GM03348 (cell line): Measurements from ENCODE around the gene PARK7.
A peak's percentile ranks its signal among the peaks of the same experiment; 100 is the strongest.

Source experiments
- DNase-seq: peaks from one replicate; pipeline ENCODE4 v3.0.0; 2012; ENCODE audit warnings: low spot score

Gene PARK7

GRCh38 chr1:7985851-7986612 is 24.5 kb downstream of the PARK7 start:
- no peak for DNase-seq

GRCh38 chr1:7987528-7987927 is 26.0 kb downstream of the PARK7 start:
- DNase-seq: no peak

GRCh38 chr1:7988576-7988975 is 27.1 kb downstream of the PARK7 start:
- DNase-seq: no peak

GRCh38 chr1:7989762-7990428 is 28.4 kb downstream of the PARK7 start:
- DNase-seq: no peak

GRCh38 chr1:7991504-7992440 is 30.3 kb downstream of the PARK7 start:
- DNase-seq: no peak

- DNase-seq: no peak
Measured at GRCh38 chr1:7992885-7993284, 31.4 kb downstream of the PARK7 start.

- DNase-seq: no peak
Measured at GRCh38 chr1:7993593-7994479, 32.3 kb downstream of the PARK7 start.

- no peak for DNase-seq
Measured at GRCh38 chr1:7994827-7995226, 33.3 kb downstream of the PARK7 start.

GRCh38 chr1:7995437-7995836 is 33.9 kb downstream of the PARK7 start:
- no peak for DNase-seq

- no peak for DNase-seq
Measured at GRCh38 chr1:8002329-8002910, 40.9 kb downstream of the PARK7 start.

- peak; percentile 11 for DNase-seq
Measured at GRCh38 chr1:8002921-8003320, 41.4 kb downstream of the PARK7 start.

GRCh38 chr1:8003438-8004112 is 42.1 kb downstream of the PARK7 start:
- no peak for DNase-seq

- DNase-seq: peak; percentile 13
Measured at GRCh38 chr1:8004113-8004802, 42.7 kb downstream of the PARK7 start.

GRCh38 chr1:8004803-8005573 is 43.5 kb downstream of the PARK7 start:
- DNase-seq: peak; percentile 89

- no peak for DNase-seq
Measured at GRCh38 chr1:8006037-8006963, 44.8 kb downstream of the PARK7 start.

GRCh38 chr1:8009043-8010002 is 47.8 kb downstream of the PARK7 start:
- DNase-seq: no peak
